Measurements from ENCODE around the gene CHRNB2.

- TF ChIP-seq REST (tag by site-specific recombination; IDR thresholded peaks at IDR 0.05) (no peak), CTCF (tag by site-specific recombination; IDR thresholded peaks at IDR 0.05) (no peak), SP2 (tag by site-specific recombination; IDR thresholded peaks at IDR 0.05) (no peak), ZBTB49 (tag by site-specific recombination; IDR thresholded peaks at IDR 0.05; ENCODE audit: low read depth) (no peak), ATF2 (tag by site-specific recombination; IDR thresholded peaks at IDR 0.05; ENCODE audit: low read depth) (no peak), PBX3 (CRISPR knock-in tag; IDR thresholded peaks at IDR 0.05) (no peak), ZNF530 (tag by site-specific recombination; IDR thresholded peaks at IDR 0.05; ENCODE audit: low read depth) (no peak), SCRT2 (tag by site-specific recombination; IDR thresholded peaks at IDR 0.05) (no peak), ZNF274 (IDR thresholded peaks at IDR 0.05; ENCODE audit: low read length) (no peak), ZNF274 (tag by site-specific recombination; IDR thresholded peaks at IDR 0.05; ENCODE audit: borderline replicate concordance) (no peak)
Measured at GRCh38 chr1:154539486-154540483, 27.8 kb upstream of the CHRNB2 start.

Measured in HEK293 (cell line).